T follicular helper cell (primary cell): ENCODE measurements around the gene TMEM86B.
A peak's percentile ranks its signal among the peaks of the same experiment; 100 is the strongest.

Source experiments
- DNase-seq: peaks from one replicate; pipeline ENCODE4 v3.0.0-alpha.2; 2020; ENCODE audit warnings: low read depth
- total RNA-seq, 2 experiments: gene quantifications; one replicate each; lab custom pipeline; 2026; lab: John Stamatoyannopoulos, UW

Gene TMEM86B, protein sequence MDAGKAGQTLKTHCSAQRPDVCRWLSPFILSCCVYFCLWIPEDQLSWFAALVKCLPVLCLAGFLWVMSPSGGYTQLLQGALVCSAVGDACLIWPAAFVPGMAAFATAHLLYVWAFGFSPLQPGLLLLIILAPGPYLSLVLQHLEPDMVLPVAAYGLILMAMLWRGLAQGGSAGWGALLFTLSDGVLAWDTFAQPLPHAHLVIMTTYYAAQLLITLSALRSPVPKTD
- 1.6 to 4.8 reads per million in 2 experiments for total RNA-seq

DNA sequence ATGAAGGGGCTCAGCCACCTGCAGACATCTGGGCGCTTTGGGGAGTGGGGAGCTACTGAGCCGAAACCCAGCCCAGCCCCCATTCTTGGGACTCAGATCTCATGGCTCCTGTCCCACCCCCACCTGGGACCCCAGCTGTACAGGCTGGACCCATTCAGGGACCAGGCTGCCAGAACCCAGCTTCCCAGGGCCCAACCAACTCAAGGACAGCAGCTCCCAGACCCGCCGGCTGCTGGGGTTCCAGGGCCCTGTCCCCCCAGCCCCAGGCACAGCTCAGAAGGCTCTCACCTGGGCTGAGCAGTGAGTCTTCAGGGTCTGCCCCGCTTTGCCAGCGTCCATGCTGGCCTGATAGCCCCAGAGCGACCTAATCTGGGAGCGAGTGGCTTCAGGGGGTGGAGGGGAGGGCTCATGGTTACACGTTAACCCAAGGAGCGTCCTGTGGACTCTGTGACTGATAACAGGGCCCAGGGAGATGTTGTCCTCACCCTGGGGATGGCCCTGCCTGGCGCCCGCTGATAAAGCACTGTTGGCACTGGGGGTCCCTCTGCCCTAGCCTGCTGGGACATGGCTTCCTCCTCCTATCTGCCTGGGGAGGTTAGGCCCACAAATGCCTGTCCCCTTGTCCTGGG is at the start of gene TMEM86B:
Gene TMEM86B, minus strand, starts transcription at position 361 of the 629 bp plus-strand sequence. Its CDS starts 22 bp downstream, at position 339.
- DNase-seq, result no peak

DNA sequence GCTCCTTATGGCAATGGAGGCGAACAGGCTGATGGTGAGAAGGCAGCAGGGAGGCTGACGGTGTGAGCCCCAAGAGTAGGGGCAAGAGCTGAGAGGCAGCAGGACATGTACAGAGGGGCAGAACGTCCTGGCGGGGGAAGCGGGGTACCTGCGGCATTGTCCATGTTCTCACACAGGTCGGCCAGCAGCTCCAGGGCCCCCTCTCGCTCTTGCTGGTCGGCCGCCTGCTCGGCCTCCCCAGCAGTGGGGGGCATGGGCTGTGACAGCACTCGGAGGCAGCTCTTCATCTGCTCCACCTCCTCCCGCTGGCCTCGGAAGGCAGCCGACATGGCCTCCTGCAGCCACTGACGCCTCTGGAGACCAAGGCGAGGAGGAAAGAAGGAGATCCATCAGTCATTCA is 48.9 kb upstream of the TMEM86B start:
- no peak for DNase-seq

- no peak for DNase-seq
Observed at GRCh38 chr19:55276720-55277430, 48.3 kb upstream of the TMEM86B start.

DNA sequence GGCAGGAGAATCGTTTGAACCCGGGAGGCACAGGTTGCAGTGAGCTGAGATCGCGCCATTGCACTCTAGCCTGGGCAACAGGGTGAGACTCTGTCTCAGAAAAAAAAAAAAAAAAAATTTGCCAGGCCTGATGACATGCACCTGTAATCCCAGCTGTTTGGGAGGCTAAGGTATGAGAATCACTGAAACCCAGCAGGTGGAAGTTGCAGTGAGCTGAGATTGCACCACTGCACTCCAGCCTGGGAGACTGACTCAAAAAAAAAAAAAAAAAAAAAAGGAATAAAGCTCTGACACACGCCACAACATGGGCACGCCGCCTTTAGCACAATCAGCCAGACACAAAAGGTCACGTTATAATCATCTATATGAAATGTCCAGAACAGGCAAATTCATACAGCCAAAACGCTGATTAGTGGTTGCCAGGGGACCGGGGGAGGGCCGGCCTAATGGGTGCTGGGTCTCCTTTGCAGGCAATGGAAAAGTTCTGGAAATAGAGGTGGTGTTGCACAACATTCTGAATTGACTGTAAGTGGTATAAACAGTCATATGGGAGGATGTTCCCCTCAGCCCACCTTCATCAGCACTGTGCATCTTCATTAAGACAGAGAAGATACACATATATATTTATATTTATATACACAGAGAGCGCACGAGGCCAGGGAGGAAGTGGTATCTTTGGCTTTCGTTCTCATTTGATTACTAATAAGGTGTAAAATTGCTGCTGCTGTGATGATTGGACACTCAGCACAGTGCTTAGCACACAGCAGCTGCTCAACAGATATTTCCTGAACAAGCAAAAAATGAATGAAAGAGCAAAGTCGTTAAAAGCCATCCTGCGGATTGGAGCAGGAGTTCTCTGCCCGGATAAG is 47.5 kb upstream of the TMEM86B start:
- no peak for DNase-seq

DNA sequence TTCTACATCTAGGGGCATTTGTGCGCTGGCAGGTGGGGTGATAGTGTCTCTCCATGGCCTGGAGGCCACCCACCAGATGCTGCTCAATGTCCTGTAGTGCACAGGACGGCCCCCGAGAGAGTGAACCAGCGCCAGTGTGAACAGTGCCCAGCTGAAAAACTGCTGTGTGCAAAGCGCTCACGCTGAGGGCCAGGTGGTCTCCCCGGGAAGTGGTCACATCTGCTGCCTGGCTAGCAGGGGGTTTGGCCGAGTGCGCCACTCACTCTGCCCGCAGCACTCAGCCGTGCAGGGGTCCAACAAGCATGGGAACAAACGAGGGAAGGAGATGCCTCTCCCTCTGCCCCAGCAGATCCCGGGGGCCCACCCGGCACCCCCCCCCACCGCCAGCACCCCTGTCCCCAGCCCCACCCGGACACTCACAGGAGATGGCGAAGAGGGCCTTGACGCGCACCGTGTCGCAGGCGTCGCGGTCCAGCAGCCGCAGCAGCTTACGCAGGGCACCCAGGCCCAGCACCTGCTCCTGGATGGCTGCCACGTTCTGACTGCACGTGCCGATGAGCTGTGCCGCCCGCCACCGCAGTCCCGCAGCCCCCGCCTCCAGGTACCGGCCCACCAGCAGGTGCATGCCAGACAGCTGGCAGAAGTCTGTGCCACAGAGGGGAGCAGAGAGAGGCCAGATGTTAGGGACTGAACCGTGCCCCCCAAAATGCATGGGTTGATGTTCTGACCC is 45.6 kb upstream of the TMEM86B start:
- no peak for DNase-seq

- no peak for DNase-seq
Observed at GRCh38 chr19:55272142-55272541, 43.6 kb upstream of the TMEM86B start.

DNA sequence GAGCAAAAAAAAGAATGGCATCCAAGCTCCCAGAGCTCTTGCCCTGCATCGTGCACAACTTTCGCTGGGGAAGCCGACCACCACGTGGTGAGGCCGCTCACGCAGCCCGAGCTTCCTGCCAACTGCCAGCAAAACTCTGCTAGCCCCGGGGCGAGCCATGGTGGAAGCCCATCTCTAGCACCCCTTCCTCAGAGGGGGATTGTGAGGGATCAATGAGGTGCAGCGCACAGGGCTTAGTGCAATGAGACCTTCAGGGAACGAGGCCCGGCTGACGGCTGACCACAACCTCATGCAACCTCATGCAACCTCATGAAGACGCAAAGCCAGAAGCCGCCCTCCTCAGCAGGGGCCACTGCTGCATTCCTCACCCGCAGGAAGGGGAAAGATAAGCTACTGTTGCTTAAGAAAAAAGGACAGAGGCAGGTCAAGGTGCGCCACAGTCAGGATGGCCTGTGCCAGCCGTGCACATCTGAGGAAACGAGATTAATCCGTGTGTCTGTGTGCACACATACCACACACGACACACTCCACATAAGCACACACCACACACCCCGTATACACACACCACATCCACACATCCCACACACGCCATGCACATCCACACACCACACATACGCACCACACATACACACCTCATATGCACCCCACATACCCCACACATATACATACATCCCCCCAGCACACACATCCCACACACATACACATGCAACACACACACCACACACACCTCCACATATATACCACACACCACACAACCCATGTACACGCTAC is 41.8 kb upstream of the TMEM86B start:
- no peak for DNase-seq

- no peak for DNase-seq
Observed at GRCh38 chr19:55269299-55269698, 40.7 kb upstream of the TMEM86B start.

DNA sequence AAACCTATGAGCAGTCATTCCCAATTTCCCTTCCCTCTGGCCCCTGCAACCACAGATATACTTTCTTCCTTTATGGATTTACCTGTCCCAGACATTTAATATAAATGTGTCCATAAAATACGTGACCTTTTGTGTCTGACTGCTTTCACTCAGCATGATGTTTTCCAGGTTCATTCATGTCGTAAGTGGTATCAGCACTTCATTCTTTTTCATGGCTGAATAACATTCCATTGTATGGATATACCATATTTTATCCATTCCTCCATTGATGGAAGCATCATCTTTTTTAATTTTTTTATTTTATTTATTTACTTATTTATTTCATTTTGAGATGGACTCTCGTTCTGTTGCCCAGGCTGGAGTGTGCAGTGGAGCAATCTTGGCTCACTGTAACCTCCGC is 38.3 kb upstream of the TMEM86B start:
- DNase-seq, result no peak

GRCh38 chr19:55266404-55266803 is 37.8 kb upstream of the TMEM86B start:
- no peak for DNase-seq

GRCh38 chr19:55265723-55266386 is 37.3 kb upstream of the TMEM86B start:
- DNase-seq, result no peak

DNA sequence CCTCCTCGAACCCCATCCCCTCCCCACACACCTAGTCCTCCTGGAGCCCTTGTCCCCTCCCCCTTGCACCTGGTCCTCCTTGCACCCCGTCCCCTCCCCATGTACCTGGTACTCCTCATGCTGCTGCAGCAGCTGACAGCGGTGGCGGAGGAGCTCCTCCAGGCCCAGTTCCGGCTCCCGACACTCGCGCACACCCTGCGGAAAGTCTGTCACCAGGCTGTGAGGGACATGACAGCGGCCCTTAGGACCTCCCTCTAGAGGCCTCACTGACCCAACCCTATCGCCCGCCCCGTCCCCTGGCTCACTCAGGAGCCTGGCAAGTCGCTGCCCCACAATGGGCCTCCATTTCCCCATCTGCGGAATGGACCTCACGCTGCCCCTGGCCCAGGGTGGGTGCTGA is 36.6 kb upstream of the TMEM86B start:
- DNase-seq, result no peak

GRCh38 chr19:55264531-55264930 is 36.0 kb upstream of the TMEM86B start:
- no peak for DNase-seq

- no peak for DNase-seq
Observed at GRCh38 chr19:55262359-55262758, 33.8 kb upstream of the TMEM86B start.

GRCh38 chr19:55261671-55262126 is 33.1 kb upstream of the TMEM86B start:
- DNase-seq, result no peak

DNA sequence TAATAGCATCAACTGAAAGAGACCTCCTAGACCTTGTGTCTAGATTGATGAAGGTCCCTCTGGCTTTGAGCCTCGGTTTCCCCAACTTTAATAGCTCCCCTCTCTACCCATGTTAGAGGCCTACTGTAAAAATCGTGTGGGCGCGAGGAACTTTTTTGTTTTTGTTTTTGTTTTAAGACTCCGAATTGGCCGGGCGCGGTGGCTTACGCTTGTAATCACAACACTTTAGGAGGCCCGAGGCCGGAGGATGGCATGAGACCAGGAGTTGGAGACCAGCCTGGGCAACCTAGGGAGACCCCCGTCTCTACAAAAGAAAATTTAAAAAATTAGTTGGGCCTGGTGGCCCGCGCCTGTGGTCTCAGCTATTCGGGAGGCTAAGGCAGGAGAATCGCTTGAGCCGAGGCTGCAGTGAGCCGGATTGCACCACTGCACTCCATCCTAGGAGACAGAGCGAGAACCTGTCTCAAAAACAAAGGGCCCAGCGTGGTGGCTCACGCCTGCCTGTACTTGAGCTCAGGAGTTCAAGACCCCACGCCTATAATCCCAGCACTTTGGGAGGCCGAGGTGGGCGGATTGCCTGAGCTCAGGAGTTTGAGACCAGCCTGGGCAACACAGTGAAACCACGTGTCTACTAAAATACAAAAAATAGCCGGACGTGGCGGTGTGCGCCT is 31.1 kb upstream of the TMEM86B start:
- DNase-seq, result no peak

DNA sequence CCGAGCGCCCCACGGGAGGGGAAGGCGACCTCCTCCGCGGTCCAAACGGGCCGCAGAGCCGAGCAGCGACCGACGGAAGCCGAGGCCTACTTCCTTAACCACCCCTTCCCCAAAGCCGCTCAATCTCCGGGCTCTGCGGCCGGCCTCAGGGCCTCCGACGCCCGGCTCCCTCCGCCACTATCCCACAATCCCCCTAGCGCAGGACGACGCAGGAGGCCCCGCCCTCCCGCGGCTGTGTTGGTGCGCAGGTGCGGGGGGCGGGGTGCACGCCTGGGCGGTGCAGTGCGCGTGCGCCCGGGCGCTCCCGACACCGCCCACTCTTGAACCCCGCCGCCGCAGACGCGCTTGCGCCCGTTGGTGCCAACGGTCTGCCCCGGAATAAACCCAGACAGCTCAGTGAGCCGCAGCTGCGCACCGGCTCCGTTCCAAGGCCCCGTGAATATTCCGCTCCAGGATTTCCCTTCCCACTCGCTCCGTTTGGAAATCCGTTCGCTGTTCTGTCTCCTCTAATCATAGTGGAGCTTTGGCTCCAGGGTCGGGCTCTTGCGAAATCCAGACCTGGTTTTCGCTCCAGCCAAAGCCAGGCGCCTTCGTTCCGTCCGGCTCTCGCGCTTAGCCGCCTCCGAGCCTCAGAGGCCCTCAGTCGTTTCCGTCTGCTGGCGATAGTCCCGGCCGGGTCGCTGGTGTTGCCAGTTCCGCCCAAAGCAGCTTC is 30.4 kb upstream of the TMEM86B start, which contains the start of gene PPP6R1:
Gene PPP6R1, minus strand, starts transcription at position 190 of the 712 bp plus-strand sequence. CDS start 11,914 bp downstream, outside the sequence.
- peak; percentile 89 for DNase-seq

GRCh38 chr19:55258476-55258827 is 29.9 kb upstream of the TMEM86B start:
- peak; percentile 34 for DNase-seq
